IMR-90 (cell line): ENCODE measurements around the gene LPCAT2. TPM values are rescaled to one million over a fixed set of nuclear protein-coding genes. Genes with fewer than 3 reads are reported as not detected.
A peak's percentile ranks its signal among the peaks of the same experiment; 100 is the strongest.

Experiments used
- ATAC-seq: fragments of 200-7000 bp; cut with Tn5 transposase; 2 replicates; pipeline ENCODE4 v1.9.1; 2020; ENCODE audit warnings: low read depth, mild to moderate bottlenecking, moderate library complexity
- BruUV-seq: library from RNA; stranded (reverse); fragments of 400-500 nt; replicated peaks from 2 replicates; lab custom pipeline; 2021; lab: Mats Ljungman, UMichigan
- CTCF ChIA-PET: fragments of 300-600 bp; formaldehyde crosslinking; extraction: SDS; loops from one replicate; lab custom pipeline; 2021; ENCODE audit warnings: antibody characterized with exemption; lab: Yijun Ruan, JAX
- POLR2A ChIA-PET: fragments of 300-600 bp; sonication (Branson Sonifier 250); formaldehyde crosslinking; loops from one replicate; lab custom pipeline; 2022; ENCODE audit warnings: antibody characterized with exemption; ENCODE audit not compliant: unreplicated experiment; lab: Charles Lee
- DNase-seq: peaks from one replicate; pipeline ENCODE4 v3.0.0; 2013
- H2AFZ ChIP-seq: replicated peaks from 2 replicates; pipeline ENCODE3; 2013; ENCODE audit warnings: low read length, mild to moderate bottlenecking; ENCODE audit not compliant: poor library complexity
- H2AK5ac ChIP-seq: 2 replicates; pipeline ENCODE4 v1.6.1; 2013; ENCODE audit warnings: low read depth, low read length, inconsistent platforms
- H2AK9ac ChIP-seq: replicated peaks from 2 replicates; pipeline ENCODE3; 2013; ENCODE audit warnings: mild to moderate bottlenecking, low read depth, low read length, moderate library complexity; ENCODE audit not compliant: poor library complexity
- H2BK120ac ChIP-seq: 2 replicates; pipeline ENCODE4 v1.6.1; 2013; ENCODE audit warnings: low read depth, low read length, inconsistent platforms
- H2BK15ac ChIP-seq: 3 replicates; pipeline ENCODE4 v1.6.1; 2013; ENCODE audit warnings: low read depth, low read length, inconsistent platforms
- H2BK20ac ChIP-seq: 2 replicates; pipeline ENCODE4 v1.6.1; 2013; ENCODE audit warnings: low read depth, mild to moderate bottlenecking, inconsistent platforms, low read length, moderate library complexity
- H2BK5ac ChIP-seq: 2 replicates; pipeline ENCODE4 v1.6.1; 2013; ENCODE audit warnings: mild to moderate bottlenecking, low read depth, low read length, inconsistent platforms; ENCODE audit not compliant: poor library complexity, severe bottlenecking
- H3K14ac ChIP-seq: replicated peaks from 2 replicates; pipeline ENCODE4 v1.6.1; 2013; ENCODE audit warnings: low read depth, low read length, inconsistent platforms
- H3K18ac ChIP-seq: 2 replicates; pipeline ENCODE4 v1.6.1; 2013; ENCODE audit warnings: low read depth, low read length, control low read depth
- H3K23ac ChIP-seq: 2 replicates; pipeline ENCODE4 v1.6.1; 2013; ENCODE audit warnings: low read depth, low read length, inconsistent platforms
- H3K27ac ChIP-seq: 2 replicates; pipeline ENCODE4 v1.5.1; 2013; ENCODE audit warnings: mild to moderate bottlenecking, control low read depth, low read length; ENCODE audit not compliant: insufficient read depth
- H3K27me3 ChIP-seq: 2 replicates; pipeline ENCODE4 v1.6.1; 2013; ENCODE audit warnings: low read length; ENCODE audit not compliant: control insufficient read depth, insufficient read depth
- H3K36me3 ChIP-seq: 2 replicates; pipeline ENCODE4 v1.6.1; 2013; ENCODE audit warnings: low read length, mixed read lengths; ENCODE audit not compliant: control insufficient read depth, insufficient read depth
- H3K4ac ChIP-seq: 2 replicates; pipeline ENCODE4 v1.6.1; 2013; ENCODE audit warnings: low read depth, low read length, inconsistent platforms
- H3K4me1 ChIP-seq: 2 replicates; pipeline ENCODE4 v1.6.1; 2013; ENCODE audit warnings: low read length, mixed read lengths; ENCODE audit not compliant: control insufficient read depth, insufficient read depth
- H3K4me2 ChIP-seq: 2 replicates; pipeline ENCODE4 v1.6.1; 2013; ENCODE audit warnings: low read depth, mild to moderate bottlenecking, control low read depth, low read length, moderate library complexity
- H3K4me3 ChIP-seq: 2 replicates; pipeline ENCODE4 v1.5.1; 2013; ENCODE audit warnings: low read depth, mild to moderate bottlenecking, control low read depth, low read length, moderate library complexity; ENCODE audit not compliant: insufficient read depth
- H3K56ac ChIP-seq: 2 replicates; pipeline ENCODE4 v1.6.1; 2013; ENCODE audit warnings: low read length, inconsistent platforms; ENCODE audit not compliant: insufficient read depth; ENCODE audit errors: extremely low read depth
- H3K79me1 ChIP-seq, 2 experiments: 2 replicates each; pipeline ENCODE4 v1.6.1; 2013; ENCODE audit warnings: low read length in 2 of 2, inconsistent platforms in 1 of 2, low read depth in 1 of 2
- H3K9ac ChIP-seq: 2 replicates; pipeline ENCODE4 v1.6.1; 2013; ENCODE audit warnings: low read depth, low read length, control low read depth
- H3K9me1 ChIP-seq: 2 replicates; pipeline ENCODE4 v1.6.1; 2013; ENCODE audit warnings: low read length, inconsistent platforms; ENCODE audit not compliant: insufficient read depth
- H3K9me3 ChIP-seq: 2 replicates; pipeline ENCODE4 v1.6.1; 2013; ENCODE audit warnings: low read length; ENCODE audit not compliant: control insufficient read depth, insufficient read depth
- H4K20me1 ChIP-seq: 2 replicates; pipeline ENCODE4 v1.6.1; 2013; ENCODE audit warnings: low read length, inconsistent platforms; ENCODE audit not compliant: insufficient read depth
- H4K5ac ChIP-seq: 2 replicates; pipeline ENCODE4 v1.6.1; 2013; ENCODE audit warnings: mild to moderate bottlenecking, low read depth, low read length, control low read depth
- H4K8ac ChIP-seq, 2 experiments: 2 replicates each; pipeline ENCODE4 v1.6.1; 2013; ENCODE audit warnings: low read depth in 2 of 2, low read length in 2 of 2, control low read depth in 1 of 2, inconsistent platforms in 1 of 2
- H4K91ac ChIP-seq: 2 replicates; pipeline ENCODE4 v1.6.1; 2013; ENCODE audit warnings: low read depth, low read length, inconsistent platforms; ENCODE audit not compliant: insufficient read depth
- BHLHE40 ChIP-seq: fragments of 150-350 bp; IDR thresholded peaks from 2 replicates; pipeline ENCODE4 v1.6.1; 2016; ENCODE audit warnings: mild to moderate bottlenecking, low read depth, low read length
- CEBPB ChIP-seq: IDR thresholded peaks from 2 replicates; pipeline ENCODE4 v1.6.1; 2012; ENCODE audit warnings: low read depth, low read length, improper control_type of control experiment
- CHD1 ChIP-seq: IDR thresholded peaks from 2 replicates; pipeline ENCODE4 v1.6.1; 2012; ENCODE audit warnings: low read depth, low read length, improper control_type of control experiment
- FOS ChIP-seq: fragments of 150-350 bp; IDR thresholded peaks from 2 replicates; pipeline ENCODE4 v1.6.1; 2016; ENCODE audit warnings: low read depth, low read length
- MAFK ChIP-seq: IDR thresholded peaks from 2 replicates; pipeline ENCODE4 v1.6.1; 2012; ENCODE audit warnings: low read depth, low read length, improper control_type of control experiment
- MAZ ChIP-seq: IDR thresholded peaks from 2 replicates; pipeline ENCODE4 v1.6.1; 2012; ENCODE audit warnings: low read depth, mild to moderate bottlenecking, low read length, improper control_type of control experiment, moderate library complexity, borderline replicate concordance
- MXI1 ChIP-seq: IDR thresholded peaks from 2 replicates; pipeline ENCODE4 v1.6.1; 2012; ENCODE audit warnings: low read depth, mild to moderate bottlenecking, low read length, moderate library complexity, borderline replicate concordance
- NFE2L2 ChIP-seq: fragments of 150-350 bp; IDR thresholded peaks from 2 replicates; pipeline ENCODE4 v1.6.1; 2016; ENCODE audit warnings: low read depth, mild to moderate bottlenecking, low read length
- POLR2A ChIP-seq: IDR thresholded peaks from 2 replicates; pipeline ENCODE4 v1.6.1; 2012; ENCODE audit warnings: mild to moderate bottlenecking, low read depth, low read length
- RAD21 ChIP-seq: IDR thresholded peaks from 2 replicates; pipeline ENCODE4 v1.6.1; 2012; ENCODE audit warnings: low read length, improper control_type of control experiment
- RCOR1 ChIP-seq: IDR thresholded peaks from 2 replicates; pipeline ENCODE4 v1.6.1; 2012; ENCODE audit warnings: mild to moderate bottlenecking, low read length, improper control_type of control experiment; ENCODE audit not compliant: insufficient replicate concordance
- RFX5 ChIP-seq: IDR thresholded peaks from 2 replicates; pipeline ENCODE4 v1.8.0; 2012; ENCODE audit warnings: low read depth, mild to moderate bottlenecking, low read length, moderate library complexity
- SMC3 ChIP-seq: fragments of 150-350 bp; IDR thresholded peaks from 2 replicates; pipeline ENCODE4 v1.6.1; 2016; ENCODE audit warnings: low read depth, mild to moderate bottlenecking, antibody characterized with exemption, low read length, moderate library complexity
- WGBS, 2 experiments: methylation state at CpG; one replicate each; pipeline versions ENCODE4 v1.1.5 to v1.1.7; 2013; ENCODE audit warnings: missing lambda C conversion rate in 2 of 2; ENCODE audit not compliant: insufficient read length in 1 of 2; ENCODE audit errors: extremely low coverage in 2 of 2; 5-methylcytosine and 5-hydroxymethylcytosine counted together
- dilution Hi-C: fragments of 300-500 bp; cut with HindIII; formaldehyde crosslinking; loops from one replicate; pipeline ENCODE4 v1.14.3; 2018; ENCODE audit warnings: low sequenced_read_pairs; ENCODE audit not compliant: unreplicated experiment
- in situ Hi-C: fragments of 300-500 bp; cut with MboI; formaldehyde crosslinking; loops from 3 replicates; pipeline ENCODE4 v1.14.3; 2019; ENCODE audit warnings: low sequenced_read_pairs, inconsistent platforms, mixed read lengths
- intact Hi-C: fragments of 100-400 bp; cut with micrococcal nuclease; formaldehyde crosslinking; loops from 2 replicates; pipeline ENCODE4 v1.10.0; 2022
- polyA plus RNA-seq, 3 experiments: library from polyadenylated mRNA; depleted of rRNA; stranded (reverse); fragments of >200 nt; gene quantifications; 2 replicates each; pipeline ENCODE4 v1.2.3, GENCODE V29; 2012; ENCODE audit warnings: low replicate concordance in 1 of 3
- total RNA-seq: library from RNA; depleted of rRNA; stranded (reverse); fragments of >200 nt; gene quantifications from 2 replicates; pipeline ENCODE4 v1.2.3, GENCODE V29; 2012
- TF ChIP-seq, protein P1 (sequence below): fragments of 150-350 bp; IDR thresholded peaks from 2 replicates; pipeline ENCODE4 v1.6.1; 2017; ENCODE audit warnings: mild to moderate bottlenecking, antibody characterized with exemption, low read length, low read depth
- TF ChIP-seq, protein P2 (sequence below): conservative IDR thresholded peaks from 2 replicates; pipeline ENCODE4 v1.5.1; 2012; ENCODE audit warnings: mild to moderate bottlenecking, low read depth, low read length, improper control_type of control experiment
- TF ChIP-seq, protein P3 (sequence below): fragments of 150-350 bp; IDR thresholded peaks from 2 replicates; pipeline ENCODE4 v1.6.1; 2016; ENCODE audit warnings: low read depth, mild to moderate bottlenecking, low read length, moderate library complexity, borderline replicate concordance

The LPCAT2 gene
- total and polyA plus RNA-seq, 2 of the 4 experiments (the other 2 are of a cell fraction): 8.6 to 8.7 TPM

DNA sequence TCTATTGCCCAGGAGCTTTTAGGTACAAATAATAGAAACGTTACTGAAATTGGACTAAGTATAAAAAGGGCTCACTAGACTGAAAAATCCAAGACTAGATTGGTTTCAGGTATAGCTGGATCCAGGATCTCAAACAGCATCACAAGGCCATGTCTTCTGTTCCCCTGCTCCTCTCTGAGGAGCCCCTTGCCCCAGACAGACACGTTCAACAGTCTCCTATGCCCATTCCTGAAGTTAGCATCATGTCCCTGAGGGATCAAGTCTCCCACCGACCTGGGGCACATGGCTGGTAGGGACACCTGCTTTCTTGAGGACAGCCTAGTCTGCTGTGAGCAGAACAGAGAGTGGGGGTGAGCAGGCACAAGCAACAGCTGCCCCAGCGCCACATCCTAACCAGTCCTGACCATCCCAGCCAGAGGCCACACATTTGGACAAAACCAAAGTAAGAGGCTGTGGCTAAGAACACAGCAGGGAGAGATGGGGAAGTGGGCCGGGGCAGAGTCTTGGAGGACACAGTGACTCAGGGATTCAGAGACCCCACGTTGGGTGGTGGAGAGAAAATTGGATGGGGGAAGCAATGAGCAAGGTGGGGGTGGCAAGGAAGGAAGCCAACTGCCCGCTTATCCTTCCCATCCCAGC, 40.4 kb upstream of the LPCAT2 start:
- BruUV-seq: no TSS peak
- intact Hi-C loops (no loop called here), in situ Hi-C loops (loop anchor here (5.0 to 25.0 kb wide), 5 partner anchors 74 to 844 kb away; no protein-coding TSS in a partner anchor)

More for the DNA sequence above, 40.4 kb upstream of the LPCAT2 start:
- H4K5ac ChIP-seq: no peak overlapping the region
- ChIA-PET CTCF (no interaction called here), POLR2A (no interaction called here)
- H2BK15ac ChIP-seq: no peak overlapping the region
- H3K79me1 ChIP-seq: no peaks in the 10 kb centered on the region
- peaks cover 18% of the 10 kb centered on the region for H3K4me1 ChIP-seq
- TF ChIP-seq, protein P1, sequence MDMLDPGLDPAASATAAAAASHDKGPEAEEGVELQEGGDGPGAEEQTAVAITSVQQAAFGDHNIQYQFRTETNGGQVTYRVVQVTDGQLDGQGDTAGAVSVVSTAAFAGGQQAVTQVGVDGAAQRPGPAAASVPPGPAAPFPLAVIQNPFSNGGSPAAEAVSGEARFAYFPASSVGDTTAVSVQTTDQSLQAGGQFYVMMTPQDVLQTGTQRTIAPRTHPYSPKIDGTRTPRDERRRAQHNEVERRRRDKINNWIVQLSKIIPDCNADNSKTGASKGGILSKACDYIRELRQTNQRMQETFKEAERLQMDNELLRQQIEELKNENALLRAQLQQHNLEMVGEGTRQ: no peak
- TF ChIP-seq RCOR1 (no peak), RAD21 (no peak), BHLHE40 (no peak), FOS (no peak), MXI1 (no peak), SMC3 (no peak), CEBPB (no peak), NFE2L2 (no peak), MAZ (no peak), POLR2A (no peak), RFX5 (no peak), MAFK (no peak), CHD1 (no peak)
- TF ChIP-seq, protein P2, sequence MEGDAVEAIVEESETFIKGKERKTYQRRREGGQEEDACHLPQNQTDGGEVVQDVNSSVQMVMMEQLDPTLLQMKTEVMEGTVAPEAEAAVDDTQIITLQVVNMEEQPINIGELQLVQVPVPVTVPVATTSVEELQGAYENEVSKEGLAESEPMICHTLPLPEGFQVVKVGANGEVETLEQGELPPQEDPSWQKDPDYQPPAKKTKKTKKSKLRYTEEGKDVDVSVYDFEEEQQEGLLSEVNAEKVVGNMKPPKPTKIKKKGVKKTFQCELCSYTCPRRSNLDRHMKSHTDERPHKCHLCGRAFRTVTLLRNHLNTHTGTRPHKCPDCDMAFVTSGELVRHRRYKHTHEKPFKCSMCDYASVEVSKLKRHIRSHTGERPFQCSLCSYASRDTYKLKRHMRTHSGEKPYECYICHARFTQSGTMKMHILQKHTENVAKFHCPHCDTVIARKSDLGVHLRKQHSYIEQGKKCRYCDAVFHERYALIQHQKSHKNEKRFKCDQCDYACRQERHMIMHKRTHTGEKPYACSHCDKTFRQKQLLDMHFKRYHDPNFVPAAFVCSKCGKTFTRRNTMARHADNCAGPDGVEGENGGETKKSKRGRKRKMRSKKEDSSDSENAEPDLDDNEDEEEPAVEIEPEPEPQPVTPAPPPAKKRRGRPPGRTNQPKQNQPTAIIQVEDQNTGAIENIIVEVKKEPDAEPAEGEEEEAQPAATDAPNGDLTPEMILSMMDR: no peak
- TF ChIP-seq, protein P3, sequence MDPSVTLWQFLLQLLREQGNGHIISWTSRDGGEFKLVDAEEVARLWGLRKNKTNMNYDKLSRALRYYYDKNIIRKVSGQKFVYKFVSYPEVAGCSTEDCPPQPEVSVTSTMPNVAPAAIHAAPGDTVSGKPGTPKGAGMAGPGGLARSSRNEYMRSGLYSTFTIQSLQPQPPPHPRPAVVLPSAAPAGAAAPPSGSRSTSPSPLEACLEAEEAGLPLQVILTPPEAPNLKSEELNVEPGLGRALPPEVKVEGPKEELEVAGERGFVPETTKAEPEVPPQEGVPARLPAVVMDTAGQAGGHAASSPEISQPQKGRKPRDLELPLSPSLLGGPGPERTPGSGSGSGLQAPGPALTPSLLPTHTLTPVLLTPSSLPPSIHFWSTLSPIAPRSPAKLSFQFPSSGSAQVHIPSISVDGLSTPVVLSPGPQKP: no peak
- no peak overlapping the region for H2AFZ ChIP-seq
- H3K27me3 ChIP-seq: no peaks in the 10 kb centered on the region
- peaks cover 8% of the 10 kb centered on the region; the same call in 1 of the 2 replicates for H3K9me1 ChIP-seq
- dilution Hi-C loops: no loop called here
- no peak overlapping the region for H3K4me2 ChIP-seq
- no peak overlapping the region for H3K56ac ChIP-seq
- H3K4me3 ChIP-seq: no peak overlapping the region
- no peak overlapping the region for H2BK5ac ChIP-seq
- H2BK20ac ChIP-seq: no peak overlapping the region
- 0 out of 2 replicates have a peak overlapping the region, but pooled peaks have one; percentile 12 for H2AK5ac ChIP-seq
- H4K91ac ChIP-seq: no peak overlapping the region
- H2BK120ac ChIP-seq: no peak overlapping the region
- H2AK9ac ChIP-seq: no peak overlapping the region
- DNase-seq (no peak), ATAC-seq (no peak)
- no peak overlapping the region for H4K8ac ChIP-seq
- H3K36me3 ChIP-seq: no peaks in the 10 kb centered on the region
- H4K20me1 ChIP-seq: no peaks in the 10 kb centered on the region
- no peak overlapping the region for H3K23ac ChIP-seq
- H3K18ac ChIP-seq: no peak overlapping the region
- no peak overlapping the region for H3K4ac ChIP-seq
- no peak overlapping the region for H3K9ac ChIP-seq
- no peak overlapping the region for H3K27ac ChIP-seq
- WGBS, 2 experiments: 100% methylated on average over 1 of the region's 7 CpGs; no CpG with 5 or more reads in 1 of the 2 experiments
- no peak overlapping the region for H3K14ac ChIP-seq
- no peaks in the 10 kb centered on the region for H3K9me3 ChIP-seq
